Measurements from ENCODE around the gene ITPR2.

ITPR2 gene

GRCh38 chr12:26556916-26557315, 276.1 kb downstream of the ITPR2 start:
- no peak overlapping the region for H3K4me3 ChIP-seq (replicated peaks; ENCODE audit: insufficient read depth, low read length)

DNA sequence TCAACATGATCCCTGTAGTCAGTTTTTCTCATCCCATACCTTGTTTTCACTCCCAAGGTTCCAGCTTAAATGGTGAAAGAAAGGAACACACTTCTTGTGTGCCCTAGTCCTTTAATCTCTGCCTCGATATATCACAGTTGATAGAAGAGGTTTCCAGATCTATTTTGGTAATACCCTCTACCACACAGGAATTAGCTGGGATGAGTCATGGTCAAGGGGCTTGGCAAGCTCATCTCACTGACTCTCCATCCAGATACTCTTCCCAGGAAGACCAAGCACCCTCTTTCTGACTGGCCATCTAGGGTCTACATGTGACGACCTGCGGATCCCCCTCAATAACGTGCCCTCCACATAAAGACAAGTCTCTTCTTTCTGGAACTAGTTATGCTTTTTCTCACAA, 277.9 kb downstream of the ITPR2 start:
- Histone ChIP-seq H3K27ac (replicated peaks) (no peak overlapping the region), H3K27me3 (ENCODE audit: insufficient read depth, poor library complexity, severe bottlenecking) (no peaks in the 10 kb centered on the region), H3K4me3 (replicated peaks; ENCODE audit: insufficient read depth, low read length) (no peak overlapping the region)
- no peak for DNase-seq (ENCODE audit: low read depth in 1 of 2, low spot score in 1 of 2)
- TF ChIP-seq SPI1 (IDR thresholded peaks at IDR 0.05; ENCODE audit: borderline replicate concordance, low read depth) (no peak), POLR2AphosphoS5 (IDR thresholded peaks at IDR 0.05; ENCODE audit: low read depth) (no peak)
- TF ChIP-seq, protein P1, sequence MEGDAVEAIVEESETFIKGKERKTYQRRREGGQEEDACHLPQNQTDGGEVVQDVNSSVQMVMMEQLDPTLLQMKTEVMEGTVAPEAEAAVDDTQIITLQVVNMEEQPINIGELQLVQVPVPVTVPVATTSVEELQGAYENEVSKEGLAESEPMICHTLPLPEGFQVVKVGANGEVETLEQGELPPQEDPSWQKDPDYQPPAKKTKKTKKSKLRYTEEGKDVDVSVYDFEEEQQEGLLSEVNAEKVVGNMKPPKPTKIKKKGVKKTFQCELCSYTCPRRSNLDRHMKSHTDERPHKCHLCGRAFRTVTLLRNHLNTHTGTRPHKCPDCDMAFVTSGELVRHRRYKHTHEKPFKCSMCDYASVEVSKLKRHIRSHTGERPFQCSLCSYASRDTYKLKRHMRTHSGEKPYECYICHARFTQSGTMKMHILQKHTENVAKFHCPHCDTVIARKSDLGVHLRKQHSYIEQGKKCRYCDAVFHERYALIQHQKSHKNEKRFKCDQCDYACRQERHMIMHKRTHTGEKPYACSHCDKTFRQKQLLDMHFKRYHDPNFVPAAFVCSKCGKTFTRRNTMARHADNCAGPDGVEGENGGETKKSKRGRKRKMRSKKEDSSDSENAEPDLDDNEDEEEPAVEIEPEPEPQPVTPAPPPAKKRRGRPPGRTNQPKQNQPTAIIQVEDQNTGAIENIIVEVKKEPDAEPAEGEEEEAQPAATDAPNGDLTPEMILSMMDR (IDR thresholded peaks at IDR 0.05; ENCODE audit: insufficient read depth, low read length): no peak
- TF ChIP-seq, protein P2, sequence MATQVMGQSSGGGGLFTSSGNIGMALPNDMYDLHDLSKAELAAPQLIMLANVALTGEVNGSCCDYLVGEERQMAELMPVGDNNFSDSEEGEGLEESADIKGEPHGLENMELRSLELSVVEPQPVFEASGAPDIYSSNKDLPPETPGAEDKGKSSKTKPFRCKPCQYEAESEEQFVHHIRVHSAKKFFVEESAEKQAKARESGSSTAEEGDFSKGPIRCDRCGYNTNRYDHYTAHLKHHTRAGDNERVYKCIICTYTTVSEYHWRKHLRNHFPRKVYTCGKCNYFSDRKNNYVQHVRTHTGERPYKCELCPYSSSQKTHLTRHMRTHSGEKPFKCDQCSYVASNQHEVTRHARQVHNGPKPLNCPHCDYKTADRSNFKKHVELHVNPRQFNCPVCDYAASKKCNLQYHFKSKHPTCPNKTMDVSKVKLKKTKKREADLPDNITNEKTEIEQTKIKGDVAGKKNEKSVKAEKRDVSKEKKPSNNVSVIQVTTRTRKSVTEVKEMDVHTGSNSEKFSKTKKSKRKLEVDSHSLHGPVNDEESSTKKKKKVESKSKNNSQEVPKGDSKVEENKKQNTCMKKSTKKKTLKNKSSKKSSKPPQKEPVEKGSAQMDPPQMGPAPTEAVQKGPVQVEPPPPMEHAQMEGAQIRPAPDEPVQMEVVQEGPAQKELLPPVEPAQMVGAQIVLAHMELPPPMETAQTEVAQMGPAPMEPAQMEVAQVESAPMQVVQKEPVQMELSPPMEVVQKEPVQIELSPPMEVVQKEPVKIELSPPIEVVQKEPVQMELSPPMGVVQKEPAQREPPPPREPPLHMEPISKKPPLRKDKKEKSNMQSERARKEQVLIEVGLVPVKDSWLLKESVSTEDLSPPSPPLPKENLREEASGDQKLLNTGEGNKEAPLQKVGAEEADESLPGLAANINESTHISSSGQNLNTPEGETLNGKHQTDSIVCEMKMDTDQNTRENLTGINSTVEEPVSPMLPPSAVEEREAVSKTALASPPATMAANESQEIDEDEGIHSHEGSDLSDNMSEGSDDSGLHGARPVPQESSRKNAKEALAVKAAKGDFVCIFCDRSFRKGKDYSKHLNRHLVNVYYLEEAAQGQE (IDR thresholded peaks at IDR 0.05; ENCODE audit: insufficient replicate concordance, low read depth): no peak

More at GRCh38 chr12:26556916-26557315, 276.1 kb downstream of the ITPR2 start:
- DNase-seq (ENCODE audit: low read depth in 1 of 2, low spot score in 1 of 2): no peak
- Histone ChIP-seq H3K27me3 (ENCODE audit: insufficient read depth, poor library complexity, severe bottlenecking) (no peaks in the 10 kb centered on the region), H3K27ac (replicated peaks) (no peak overlapping the region)
- TF ChIP-seq, protein P1 (IDR thresholded peaks at IDR 0.05; ENCODE audit: insufficient read depth, low read length): no peak
- TF ChIP-seq, protein P2 (IDR thresholded peaks at IDR 0.05; ENCODE audit: insufficient replicate concordance, low read depth): no peak
- TF ChIP-seq SPI1 (IDR thresholded peaks at IDR 0.05; ENCODE audit: borderline replicate concordance, low read depth): no peak
- no peak for TF ChIP-seq GABPA (IDR thresholded peaks at IDR 0.05; ENCODE audit: low read depth)
- TF ChIP-seq POLR2AphosphoS5 (IDR thresholded peaks at IDR 0.05; ENCODE audit: low read depth): no peak

DNA sequence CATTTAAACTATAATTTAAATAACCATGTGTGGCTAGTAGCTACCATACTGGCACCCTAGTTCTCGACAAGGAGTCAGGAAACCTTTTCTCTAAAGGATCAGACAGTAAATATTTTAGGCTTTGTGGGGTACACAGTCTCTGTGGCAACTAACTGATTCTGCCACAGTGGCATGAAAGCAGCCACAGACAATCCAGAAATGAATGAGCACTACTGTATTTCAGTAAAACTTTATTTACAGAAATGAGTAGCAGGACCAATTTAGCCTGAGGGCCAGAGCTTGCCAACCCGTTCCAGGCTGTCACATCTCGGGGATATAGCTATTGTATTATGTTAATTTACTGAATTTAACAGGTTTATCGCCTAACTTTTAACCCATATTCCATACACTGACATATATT, 278.7 kb downstream of the ITPR2 start:
- Histone ChIP-seq H3K27ac (replicated peaks) (no peak overlapping the region), H3K27me3 (ENCODE audit: insufficient read depth, poor library complexity, severe bottlenecking) (no peaks in the 10 kb centered on the region), H3K4me3 (replicated peaks; ENCODE audit: insufficient read depth, low read length) (no peak overlapping the region)
- TF ChIP-seq GABPA (IDR thresholded peaks at IDR 0.05; ENCODE audit: low read depth) (no peak), POLR2AphosphoS5 (IDR thresholded peaks at IDR 0.05; ENCODE audit: low read depth) (no peak), SPI1 (IDR thresholded peaks at IDR 0.05; ENCODE audit: borderline replicate concordance, low read depth) (no peak)
- TF ChIP-seq, protein P2 (IDR thresholded peaks at IDR 0.05; ENCODE audit: insufficient replicate concordance, low read depth): no peak
- TF ChIP-seq, protein P1 (IDR thresholded peaks at IDR 0.05; ENCODE audit: insufficient read depth, low read length): no peak
- DNase-seq (ENCODE audit: low read depth in 1 of 2, low spot score in 1 of 2): no peak

Data from HL-60 (cell line).